PFSK-1 (cell line): ENCODE data around the gene LENG1.

Experiments used
- FOXP2 ChIP-seq: optimal IDR thresholded peaks from 2 replicates; pipeline ENCODE3; 2011; ENCODE audit warnings: borderline replicate concordance, control low read depth, inconsistent platforms; ENCODE audit not compliant: insufficient read depth; ENCODE audit errors: extremely low read length, extremely low read depth
- POLR2AphosphoS5 ChIP-seq: IDR thresholded peaks from 2 replicates; pipeline ENCODE4 v1.6.1; 2012; ENCODE audit warnings: low read depth, mild to moderate bottlenecking, control low read depth, low read length, moderate library complexity
- REST ChIP-seq, 2 experiments: IDR thresholded peaks; 2 replicates each; pipeline versions ENCODE4 v1.6.1 to v1.8.0; 2011 to 2012; ENCODE audit warnings: low read depth in 2 of 2, low read length in 2 of 2, control low read depth in 1 of 2, inconsistent platforms in 1 of 2, mild to moderate bottlenecking in 1 of 2, moderate library complexity in 1 of 2; ENCODE audit not compliant: insufficient read depth in 1 of 2
- SIN3A ChIP-seq: IDR thresholded peaks from 2 replicates; pipeline ENCODE4 v1.6.1; 2012; ENCODE audit warnings: mild to moderate bottlenecking, low read length, moderate library complexity, borderline replicate concordance; ENCODE audit not compliant: insufficient read depth
- TAF1 ChIP-seq: IDR thresholded peaks from 2 replicates; pipeline ENCODE4 v1.6.1; 2012; ENCODE audit warnings: low read length, control low read depth, borderline replicate concordance; ENCODE audit not compliant: insufficient read depth

LENG1 gene

DNA sequence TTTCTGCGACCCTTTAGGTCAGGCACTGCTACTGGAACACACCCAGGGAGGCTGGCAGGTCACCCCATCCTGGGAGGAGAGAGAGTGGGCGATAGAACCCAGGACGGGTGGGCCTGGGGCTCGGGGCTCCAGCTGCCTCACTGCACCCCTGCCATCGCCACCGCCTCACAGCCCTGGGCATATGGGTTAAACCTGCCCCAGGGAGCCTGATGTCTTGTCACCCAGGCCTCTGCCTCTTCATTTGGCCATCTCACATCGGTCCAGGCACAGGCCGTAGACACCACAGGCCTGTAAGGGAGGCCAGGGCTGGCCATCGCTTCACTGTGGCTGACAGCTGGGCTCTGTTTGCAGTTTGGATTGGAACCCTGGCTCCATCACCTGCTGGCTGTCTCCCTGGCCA is 33.8 kb downstream of the LENG1 start:
- TF ChIP-seq SIN3A = no peak
- no peak for TF ChIP-seq REST (IDR thresholded peaks at IDR 0.05; ENCODE audit: insufficient read depth in 1 of 2, low read depth in 2 of 2, low read length in 2 of 2)
- no peak for TF ChIP-seq FOXP2
- no peak for TF ChIP-seq POLR2AphosphoS5
- no peak for TF ChIP-seq TAF1

- TF ChIP-seq FOXP2 (no peak), TAF1 (no peak), SIN3A (no peak), REST (IDR thresholded peaks at IDR 0.05; ENCODE audit: insufficient read depth in 1 of 2, low read depth in 2 of 2, low read length in 2 of 2) (no peak), POLR2AphosphoS5 (no peak)
Measured at GRCh38 chr19:54124393-54124792, 35.1 kb downstream of the LENG1 start.

- TF ChIP-seq REST (IDR thresholded peaks at IDR 0.05; ENCODE audit: insufficient read depth in 1 of 2, low read depth in 2 of 2, low read length in 2 of 2) = no peak
- TF ChIP-seq TAF1 = no peak
- no peak for TF ChIP-seq FOXP2
- TF ChIP-seq SIN3A = no peak
- no peak for TF ChIP-seq POLR2AphosphoS5
Measured at GRCh38 chr19:54123682-54124081, 35.8 kb downstream of the LENG1 start.

GRCh38 chr19:54121259-54121658 is 38.3 kb downstream of the LENG1 start:
- no peak for TF ChIP-seq SIN3A
- no peak for TF ChIP-seq REST (IDR thresholded peaks at IDR 0.05; ENCODE audit: insufficient read depth in 1 of 2, low read depth in 2 of 2, low read length in 2 of 2)
- no peak for TF ChIP-seq FOXP2
- TF ChIP-seq TAF1 = no peak
- no peak for TF ChIP-seq POLR2AphosphoS5
